Spleen (tissue), 11 donors: Measurements from ENCODE around the gene FADS3. TPM values are rescaled to one million over a fixed set of nuclear protein-coding genes. Genes with fewer than 3 reads are reported as not detected.
A peak's percentile ranks its signal among the peaks of the same experiment; 100 is the strongest.

Experiments
- DNase-seq: peaks from one replicate; pipeline ENCODE4 v3.0.0-alpha.2; 2020
- H3K27ac ChIP-seq, 8 donors: fragments of 200-600 bp; sonication (generic) in 7 of 8; 1 replicate in 4 of 8; 2 replicates in 4 of 8; pipeline versions ENCODE4 v1.5.0 to v1.8.0; 2016 to 2021; ENCODE audit warnings: inconsistent platforms in 4 of 8, mild to moderate bottlenecking in 4 of 8, moderate library complexity in 1 of 8
- H3K27me3 ChIP-seq, 7 donors: fragments of 200-600 bp; sonication (generic) in 6 of 7; replicated peaks in 1 of 7; 1 replicate in 4 of 7; 2 replicates in 3 of 7; pipeline versions ENCODE4 v1.5.0 to v1.8.0; 2016 to 2021; ENCODE audit warnings: inconsistent platforms in 3 of 7, mild to moderate bottlenecking in 1 of 7
- H3K36me3 ChIP-seq, 6 donors: fragments of 200-600 bp; sonication (generic) in 5 of 6; 1 replicate in 4 of 6; 2 replicates in 2 of 6; pipeline versions ENCODE4 v1.5.0 to v1.8.0; 2016 to 2021; ENCODE audit warnings: inconsistent platforms in 2 of 6
- H3K4me1 ChIP-seq, 6 donors: fragments of 200-600 bp; sonication (generic) in 5 of 6; 1 replicate in 3 of 6; 2 replicates in 3 of 6; pipeline versions ENCODE4 v1.5.0 to v1.8.0; 2016 to 2021; ENCODE audit warnings: inconsistent platforms in 3 of 6
- H3K4me3 ChIP-seq, 8 donors: fragments of 200-600 bp; sonication (generic) in 7 of 8; 1 replicate in 4 of 8; 2 replicates in 4 of 8; pipeline versions ENCODE4 v1.5.0 to v1.8.0; 2016 to 2021; ENCODE audit warnings: inconsistent platforms in 4 of 8, mild to moderate bottlenecking in 4 of 8, moderate library complexity in 2 of 8
- H3K9me3 ChIP-seq, 8 donors: fragments of 200-600 bp; sonication (generic) in 7 of 8; 1 replicate in 4 of 8; 2 replicates in 4 of 8; pipeline versions ENCODE4 v1.5.0 to v1.8.0; 2016 to 2021; ENCODE audit warnings: inconsistent platforms in 4 of 8
- CTCF ChIP-seq, 11 experiments: fragments of 200-600 bp in 7 of 11; fragments of 450-650 bp in 4 of 11; sonication (generic) in 4 of 11; IDR thresholded peaks in 8 of 11; conservative IDR thresholded peaks in 3 of 11; 1 replicate in 7 of 11; 2 replicates in 4 of 11; pipeline versions ENCODE4 v1.4.0 to v1.8.0; 2016 to 2021; ENCODE audit warnings: antibody characterized with exemption in 11 of 11, inconsistent platforms in 4 of 11, mild to moderate bottlenecking in 1 of 11
- POLR2A ChIP-seq, 3 donors: fragments of 450-650 bp; IDR thresholded peaks; one replicate each; pipeline ENCODE4 v1.5.1; 2017; ENCODE audit warnings: antibody characterized with exemption in 3 of 3, mild to moderate bottlenecking in 1 of 3
- POLR2AphosphoS5 ChIP-seq, 3 donors: sonication (generic); formaldehyde crosslinking; IDR thresholded peaks; one replicate each; pipeline ENCODE4 v1.5.1; 2017; ENCODE audit warnings: antibody characterized with exemption in 3 of 3
- WGBS, 5 donors: extraction: QIAGEN DNeasy Blood & Tissue Kit in 3 of 5; methylation state at CpG; one replicate each; pipeline versions ENCODE4 v1.1.5 to v1.1.7; 2013 to 2018; 5-methylcytosine and 5-hydroxymethylcytosine counted together
- intact Hi-C: fragments of 100-400 bp; cut with DNase I; formaldehyde crosslinking; loops from one replicate; pipeline ENCODE4 v1.15.0; 2023; ENCODE audit warnings: low total_unique reads
- polyA plus RNA-seq, 3 donors: library from polyadenylated mRNA; stranded (reverse); fragments of 200-250 nt; gene quantifications; one replicate each; pipeline ENCODE4 v1.2.1, GENCODE V29; 2013
- total RNA-seq, 7 donors: library from RNA; depleted of rRNA in 3 of 7; stranded (reverse); fragments of >200 nt in 3 of 7; fragmentation: NEBNext Ultra II Directional in 4 of 7; extraction: Animal tissue kit (Norgen Biotek cat#: 25700) in 4 of 7; gene quantifications; one replicate each; pipeline versions ENCODE4 v1.1.0 to v1.2.1, GENCODE V29; 2016 to 2021
- donor health status: healthy with polysubstance abuse.
- donor health status: DM: no; HTN: no; CAD: no; lungs with moderate emphysema.
- donor health status: DM: no; HTN: no; CAD: no.
- donor health status: Bipolar disorder and iron deficiency.
- donor health status: healthy.
- donor health status: DM: no; HTN: no; CAD: no.
- donor health status: DM: yes; HTN: yes; CAD: no.

The FADS3 gene
- total and polyA plus RNA-seq, 10 donors: 26.3 to 63.6 (median 38.5) TPM

DNA sequence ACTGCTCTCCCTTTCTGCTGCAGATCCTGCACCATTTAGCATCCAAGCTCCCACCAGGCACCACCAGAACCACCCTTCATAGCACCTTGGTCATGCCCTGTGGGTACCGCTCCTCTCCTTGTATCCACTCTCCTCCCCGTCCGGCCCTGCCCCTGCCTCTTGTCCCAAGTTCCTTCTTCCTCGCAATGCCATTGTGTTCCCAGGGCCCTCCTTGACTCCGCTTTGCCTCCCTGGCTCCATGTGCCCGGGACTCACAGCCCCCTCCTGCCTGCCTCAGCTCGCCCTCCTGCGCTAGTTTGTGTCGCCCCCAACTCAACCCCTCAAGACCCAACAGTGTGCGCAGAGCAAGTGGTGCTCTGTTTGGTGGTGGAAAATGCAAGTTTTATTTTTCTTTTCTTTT lies 52.4 kb downstream of the FADS3 start:
- Histone ChIP-seq H3K27me3 (no peaks in the 10 kb centered on the region), H3K4me3 (no peak overlapping the region), H3K36me3 (peaks cover 0 to 41% (median 0%) of the 10 kb centered on the region in 6 donors), H3K27ac (no peak overlapping the region), H3K4me1 (peaks cover 5 to 27% (median 17%) of the 10 kb centered on the region in 6 donors), H3K9me3 (no peaks in the 10 kb centered on the region)
- intact Hi-C loops: no loop called here
- peak; percentile 52 for DNase-seq
- peak in 1 of 3 donors; percentile 5 for TF ChIP-seq POLR2AphosphoS5 (IDR thresholded peaks at IDR 0.05)
- no peak for TF ChIP-seq POLR2A (IDR thresholded peaks at IDR 0.05)
- TF ChIP-seq CTCF (IDR thresholded peaks at IDR 0.05 in 8 of 11, conservative IDR thresholded peaks at IDR 0.05 in 3 of 11): no peak
- 85 to 93% (median 88%) methylated on average over 10 of the region's 10 CpGs for WGBS, 5 donors

- Histone ChIP-seq H3K36me3 (peaks cover 0 to 36% (median 0%) of the 10 kb centered on the region in 6 donors), H3K27me3 (no peaks in the 10 kb centered on the region), H3K4me3 (no peak overlapping the region), H3K27ac (no peak overlapping the region), H3K9me3 (no peaks in the 10 kb centered on the region), H3K4me1 (peaks cover 5 to 32% (median 19%) of the 10 kb centered on the region in 6 donors)
- DNase-seq: peak; percentile 64
- intact Hi-C loops: no loop called here
- 85 to 100% (median 96%) methylated on average over 5 of the region's 5 CpGs for WGBS, 5 donors
- no peak for TF ChIP-seq POLR2AphosphoS5 (IDR thresholded peaks at IDR 0.05)
- no peak for TF ChIP-seq CTCF (IDR thresholded peaks at IDR 0.05 in 8 of 11, conservative IDR thresholded peaks at IDR 0.05 in 3 of 11)
- TF ChIP-seq POLR2A (IDR thresholded peaks at IDR 0.05): no peak
Observed at GRCh38 chr11:61838501-61838900, 52.8 kb downstream of the FADS3 start.

DNA sequence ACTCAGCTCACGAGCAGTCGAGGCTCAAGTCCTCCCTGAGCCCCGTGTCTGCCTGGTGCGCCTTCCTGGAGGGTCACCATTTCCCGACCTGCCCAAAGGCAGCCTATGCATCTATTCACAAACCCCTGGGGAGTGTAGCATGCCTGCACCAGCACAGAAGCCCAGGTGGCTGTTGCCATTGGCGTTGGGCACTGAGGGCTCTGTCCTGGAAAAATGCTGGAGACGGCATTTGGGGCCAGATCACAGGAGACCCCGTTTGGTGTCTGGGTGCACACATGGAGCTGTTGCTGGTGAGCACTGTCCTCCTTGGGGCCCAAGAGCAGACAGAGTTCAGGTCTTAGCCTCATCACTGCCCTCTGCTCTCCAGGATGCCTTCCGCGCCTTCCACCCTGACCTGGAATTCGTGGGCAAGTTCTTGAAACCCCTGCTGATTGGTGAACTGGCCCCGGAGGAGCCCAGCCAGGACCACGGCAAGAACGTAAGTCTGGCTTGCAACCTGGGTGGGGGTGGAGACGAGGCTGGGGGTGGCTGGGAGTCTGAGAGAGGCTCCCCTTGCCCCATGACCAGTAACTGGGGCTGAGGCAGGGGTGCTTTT lies 53.8 kb downstream of the FADS3 start:
- Histone ChIP-seq H3K27ac (no peak overlapping the region), H3K4me1 (peaks cover 5 to 42% (median 19%) of the 10 kb centered on the region in 6 donors), H3K9me3 (no peaks in the 10 kb centered on the region), H3K4me3 (no peak overlapping the region), H3K36me3 (peaks cover 0 to 29% (median 0%) of the 10 kb centered on the region in 6 donors), H3K27me3 (no peaks in the 10 kb centered on the region)
- intact Hi-C loops: no loop called here
- WGBS, 5 donors: 86 to 95% (median 93%) methylated on average over 8 to 15 of the region's 15 CpGs
- TF ChIP-seq POLR2AphosphoS5 (IDR thresholded peaks at IDR 0.05) (no peak), CTCF (IDR thresholded peaks at IDR 0.05 in 8 of 11, conservative IDR thresholded peaks at IDR 0.05 in 3 of 11) (no peak)
- peak; percentile 54 for DNase-seq

DNA sequence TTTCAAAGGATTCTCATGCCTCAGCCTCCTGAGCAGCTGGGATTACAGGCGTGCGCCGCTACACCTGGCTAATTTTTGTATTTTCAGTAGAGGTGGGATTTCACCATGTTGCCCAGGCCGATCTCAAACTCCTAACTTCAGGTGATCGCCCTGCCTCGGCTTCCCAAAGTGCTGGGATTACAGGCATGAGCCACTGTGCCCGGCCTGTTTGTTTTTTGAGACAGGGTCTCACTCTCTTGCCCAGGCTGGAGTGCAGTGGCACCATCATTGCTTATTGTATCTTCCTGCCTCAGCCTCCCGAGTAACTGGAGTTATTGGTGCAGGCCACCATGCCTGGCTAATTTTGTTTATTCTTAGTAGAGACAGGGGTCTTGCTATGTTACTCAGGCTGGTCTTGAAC lies 55.2 kb downstream of the FADS3 start:
- Histone ChIP-seq H3K36me3 (peaks cover 0 to 16% (median 0%) of the 10 kb centered on the region in 6 donors), H3K27ac (peak overlapping the region in 7 of 8 donors; percentile 39 to 82 (median 74)), H3K4me1 (peaks cover 5 to 55% (median 19%) of the 10 kb centered on the region in 6 donors), H3K4me3 (peak overlapping the region in 1 of 8 donors; percentile 31), H3K9me3 (no peaks in the 10 kb centered on the region), H3K27me3 (no peaks in the 10 kb centered on the region)
- TF ChIP-seq POLR2AphosphoS5 (IDR thresholded peaks at IDR 0.05) (no peak), CTCF (IDR thresholded peaks at IDR 0.05 in 8 of 11, conservative IDR thresholded peaks at IDR 0.05 in 3 of 11) (no peak), POLR2A (IDR thresholded peaks at IDR 0.05) (no peak)
- 91 to 99% (median 93%) methylated on average over 8 of the region's 8 CpGs for WGBS, 5 donors
- intact Hi-C loops: no loop called here
- peak; percentile 41 for DNase-seq
